HEK293 (cell line): ENCODE results near the gene COL24A1.
"Not testable (repeated sequence)": the region's sequence is repeated elsewhere in the genome, so short reads cannot be mapped to it uniquely, and the experiment has no call there.

Experiments
- CTCF ChIA-PET: fragments of 350-600 bp; formaldehyde crosslinking; extraction: SDS; loops from one replicate; lab custom pipeline; 2021; ENCODE audit warnings: antibody characterized with exemption; lab: Yijun Ruan, JAX
- POLR2A ChIA-PET: fragments of 300-600 bp; formaldehyde crosslinking; extraction: SDS; loops from one replicate; lab custom pipeline; 2020; ENCODE audit warnings: antibody characterized with exemption, inconsistent platforms; lab: Yijun Ruan, JAX
- H3K27ac ChIP-seq: fragments of 200-500 bp; sonication (Bioruptor generic); 2 replicates; pipeline ENCODE4 v1.5.1; 2014; ENCODE audit warnings: low read depth, low read length, control low read depth, inconsistent platforms; ENCODE audit errors: extremely low read depth
- H3K36me3 ChIP-seq, 2 experiments: fragments of 200-500 bp in 1 of 2; sonication (Bioruptor generic) in 1 of 2; 1 replicate in 1 of 2; 2 replicates in 1 of 2; pipeline ENCODE4 v1.5.1; 2014 to 2017; ENCODE audit warnings: inconsistent platforms in 2 of 2, low read length in 2 of 2; ENCODE audit not compliant: control insufficient read depth in 2 of 2, insufficient read depth in 1 of 2
- H3K4me1 ChIP-seq: fragments of 200-500 bp; sonication (Bioruptor generic); 2 replicates; pipeline ENCODE4 v1.5.1; 2014; ENCODE audit warnings: mild to moderate bottlenecking, low read length, inconsistent platforms; ENCODE audit not compliant: control insufficient read depth, insufficient read depth
- H3K4me3 ChIP-seq: 2 replicates; pipeline ENCODE4 v1.5.1; 2011; ENCODE audit warnings: low read depth, mild to moderate bottlenecking, control low read depth, low read length, moderate library complexity
- H3K9me3 ChIP-seq: fragments of 200-500 bp; sonication (Bioruptor generic); 2 replicates; pipeline ENCODE4 v1.5.1; 2014; ENCODE audit warnings: low read depth, low read length, inconsistent platforms; ENCODE audit not compliant: control insufficient read depth, insufficient read depth
- ATF2 ChIP-seq: fragments of 450-650 bp; formaldehyde crosslinking; IDR thresholded peaks from 2 replicates; pipeline ENCODE4 v1.5.1; 2016; ENCODE audit warnings: missing biosample characterization, missing genetic modification characterization, low read depth
- ELK4 ChIP-seq: IDR thresholded peaks from 2 replicates; pipeline ENCODE4 v1.6.1; 2011; ENCODE audit warnings: mild to moderate bottlenecking, low read depth, low read length, borderline replicate concordance
- KLF16 ChIP-seq: fragments of 450-650 bp; formaldehyde crosslinking; IDR thresholded peaks from 2 replicates; pipeline ENCODE4 v1.5.1; 2017; ENCODE audit warnings: missing biosample characterization, missing genetic modification characterization
- MEIS1 ChIP-seq: sonication (generic); formaldehyde crosslinking; IDR thresholded peaks from 2 replicates; pipeline ENCODE4 v1.8.1; 2022; ENCODE audit warnings: missing genetic modification reagents, mild to moderate bottlenecking, borderline replicate concordance
- PBX3 ChIP-seq: sonication (generic); formaldehyde crosslinking; IDR thresholded peaks from 2 replicates; pipeline ENCODE4 v1.8.1; 2022; ENCODE audit warnings: mild to moderate bottlenecking, moderate library complexity, missing genetic modification reagents
- PRDM1 ChIP-seq: fragments of 450-650 bp; formaldehyde crosslinking; IDR thresholded peaks from 2 replicates; pipeline ENCODE4; 2016; ENCODE audit warnings: missing biosample characterization, missing genetic modification characterization
- SCRT1 ChIP-seq: fragments of 450-650 bp; formaldehyde crosslinking; IDR thresholded peaks from 2 replicates; pipeline ENCODE4 v1.5.1; 2016; ENCODE audit warnings: missing biosample characterization, missing genetic modification characterization, borderline replicate concordance
- SCRT2 ChIP-seq: fragments of 450-650 bp; formaldehyde crosslinking; IDR thresholded peaks from 2 replicates; pipeline ENCODE4 v1.5.1; 2016; ENCODE audit warnings: missing biosample characterization, missing genetic modification characterization
- SP3 ChIP-seq: fragments of 450-650 bp; formaldehyde crosslinking; IDR thresholded peaks from 2 replicates; pipeline ENCODE4 v1.5.1; 2016; ENCODE audit warnings: missing biosample characterization, missing genetic modification characterization
- SP7 ChIP-seq: fragments of 450-650 bp; formaldehyde crosslinking; IDR thresholded peaks from 2 replicates; pipeline ENCODE4 v1.5.1; 2016; ENCODE audit warnings: missing biosample characterization, missing genetic modification characterization
- ZBTB1 ChIP-seq: fragments of 450-650 bp; formaldehyde crosslinking; IDR thresholded peaks from 2 replicates; pipeline ENCODE4 v1.5.1; 2016; ENCODE audit warnings: missing biosample characterization, missing genetic modification characterization
- ZBTB7A ChIP-seq: fragments of 450-650 bp; formaldehyde crosslinking; IDR thresholded peaks from 2 replicates; pipeline ENCODE4 v1.5.1; 2016; ENCODE audit warnings: low read depth, missing biosample characterization, missing genetic modification characterization
- ZBTB8A ChIP-seq: fragments of 450-650 bp; formaldehyde crosslinking; IDR thresholded peaks from 2 replicates; pipeline ENCODE4 v1.5.1; 2016; ENCODE audit warnings: missing biosample characterization, missing genetic modification characterization
- ZFHX2 ChIP-seq: fragments of 450-650 bp; formaldehyde crosslinking; conservative IDR thresholded peaks from 2 replicates; pipeline ENCODE4 v1.5.1; 2016; ENCODE audit warnings: missing biosample characterization, missing genetic modification characterization
- ZNF138 ChIP-seq: fragments of 450-650 bp; formaldehyde crosslinking; IDR thresholded peaks from 2 replicates; pipeline ENCODE4 v1.5.1; 2016; ENCODE audit warnings: missing biosample characterization, missing genetic modification characterization, borderline replicate concordance
- ZNF16 ChIP-seq: fragments of 450-650 bp; formaldehyde crosslinking; IDR thresholded peaks from 2 replicates; pipeline ENCODE4 v1.5.1; 2016; ENCODE audit warnings: low read depth, missing biosample characterization, missing genetic modification characterization
- ZNF214 ChIP-seq: fragments of 450-650 bp; formaldehyde crosslinking; IDR thresholded peaks from 2 replicates; pipeline ENCODE4 v1.5.1; 2017; ENCODE audit warnings: missing biosample characterization, mild to moderate bottlenecking, missing genetic modification characterization, borderline replicate concordance
- ZNF223 ChIP-seq: fragments of 450-650 bp; formaldehyde crosslinking; IDR thresholded peaks from 2 replicates; pipeline ENCODE4 v1.5.1; 2016; ENCODE audit warnings: missing biosample characterization, missing genetic modification characterization
- ZNF239 ChIP-seq: fragments of 450-650 bp; formaldehyde crosslinking; IDR thresholded peaks from 2 replicates; pipeline ENCODE4 v1.5.1; 2016; ENCODE audit warnings: missing biosample characterization, missing genetic modification characterization
- ZNF354C ChIP-seq: fragments of 450-650 bp; formaldehyde crosslinking; IDR thresholded peaks from 2 replicates; pipeline ENCODE4 v1.5.1; 2016; ENCODE audit warnings: missing biosample characterization, missing genetic modification characterization, low read depth, borderline replicate concordance
- ZNF558 ChIP-seq: fragments of 450-650 bp; formaldehyde crosslinking; IDR thresholded peaks from 2 replicates; pipeline ENCODE4 v1.5.1; 2016; ENCODE audit warnings: missing biosample characterization, missing genetic modification characterization
- ZSCAN16 ChIP-seq: fragments of 450-650 bp; formaldehyde crosslinking; IDR thresholded peaks from 2 replicates; pipeline ENCODE4 v1.5.1; 2016; ENCODE audit warnings: missing biosample characterization, missing genetic modification characterization
- ZSCAN4 ChIP-seq: fragments of 450-650 bp; formaldehyde crosslinking; IDR thresholded peaks from 2 replicates; pipeline ENCODE4 v1.5.1; 2017; ENCODE audit warnings: missing biosample characterization, missing genetic modification characterization

Gene COL24A1

GRCh38 chr1:85864727-85865126, 291.8 kb downstream of the COL24A1 start:
- CTCF ChIA-PET: interaction anchor here (0.6 kb wide), 1 partner anchor 18 kb away, joined by 7 read pairs; no protein-coding TSS in a partner anchor
- H3K27ac ChIP-seq: no peak overlapping the region
- POLR2A ChIA-PET: no interaction called here
- H3K36me3 ChIP-seq: no peaks in the 10 kb centered on the region
- H3K4me1 ChIP-seq: no peaks in the 10 kb centered on the region
- no peak overlapping the region for H3K4me3 ChIP-seq
- no peaks in the 10 kb centered on the region for H3K9me3 ChIP-seq
- TF ChIP-seq ZSCAN16 (tag by site-specific recombination) (no peak), MEIS1 (CRISPR knock-in tag) (no peak)
- TF ChIP-seq, all 188 proteins: peak for 0

GRCh38 chr1:85863639-85864038, 292.9 kb downstream of the COL24A1 start:
- POLR2A ChIA-PET, H3K4me3 ChIP-seq, H3K27ac ChIP-seq, H3K9me3 ChIP-seq, H3K4me1 ChIP-seq, H3K36me3 ChIP-seq: not testable (repeated sequence)
- TF ChIP-seq SCRT2 (tag by site-specific recombination) (peak; percentile 82; the same call in 1 of the 2 replicates), SCRT1 (tag by site-specific recombination) (peak; percentile 74)
- CTCF ChIA-PET: interaction anchor here (0.6 kb wide), 1 partner anchor 610 kb away, joined by 3 read pairs; no protein-coding TSS in a partner anchor

GRCh38 chr1:85862456-85862855, 294.1 kb downstream of the COL24A1 start:
- Histone ChIP-seq H3K27ac (no peak overlapping the region), H3K4me1 (no peaks in the 10 kb centered on the region), H3K9me3 (no peaks in the 10 kb centered on the region), H3K36me3 (no peaks in the 10 kb centered on the region), H3K4me3 (no peak overlapping the region)
- POLR2A ChIA-PET: no interaction called here
- TF ChIP-seq SP7 (tag by site-specific recombination) (no peak), ZNF558 (tag by site-specific recombination) (no peak), ZBTB8A (tag by site-specific recombination) (no peak), ZNF214 (no peak), ZBTB7A (tag by site-specific recombination) (no peak), ZFHX2 (tag by site-specific recombination) (no peak), ZNF223 (tag by site-specific recombination) (no peak), ZSCAN4 (no peak), ATF2 (tag by site-specific recombination) (no peak), KLF16 (tag by site-specific recombination) (no peak), ZNF138 (tag by site-specific recombination) (no peak), PBX3 (CRISPR knock-in tag) (no peak), ZNF16 (tag by site-specific recombination) (no peak), ZNF239 (tag by site-specific recombination) (no peak), ZBTB1 (tag by site-specific recombination) (no peak), ZNF354C (tag by site-specific recombination) (no peak), ELK4 (no peak), PRDM1 (tag by site-specific recombination) (no peak), SP3 (tag by site-specific recombination) (no peak)
- CTCF ChIA-PET: no interaction called here
